Neural progenitor cell (in vitro differentiated cells): ENCODE measurements around the gene KIAA1217. TPM values are rescaled to one million over a fixed set of nuclear protein-coding genes. Genes with fewer than 3 reads are reported as not detected.

ENCODE experiments used
- DNase-seq: peaks from one replicate; pipeline ENCODE4 v3.0.0-alpha.2; 2016; ENCODE audit warnings: low spot score
- H2AFZ ChIP-seq: fragments of 200-600 bp; sonication (generic); replicated peaks from 2 replicates; pipeline ENCODE4 v1.6.1; 2016; ENCODE audit warnings: antibody characterized with exemption
- H3F3A ChIP-seq: fragments of 200-600 bp; sonication (generic); 2 replicates; pipeline ENCODE4 v1.6.1; 2016; ENCODE audit warnings: antibody characterized with exemption, low read depth
- H3K27ac ChIP-seq: fragments of 200-600 bp; sonication (generic); 2 replicates; pipeline ENCODE4 v1.5.1; 2016; ENCODE audit warnings: mild to moderate bottlenecking
- H3K27me3 ChIP-seq: fragments of 200-600 bp; sonication (generic); 2 replicates; pipeline ENCODE4 v1.6.1; 2016; ENCODE audit warnings: mild to moderate bottlenecking, moderate library complexity
- H3K36me3 ChIP-seq: fragments of 200-600 bp; sonication (generic); 2 replicates; pipeline ENCODE4 v1.5.1; 2016
- H3K4me1 ChIP-seq: fragments of 200-600 bp; sonication (generic); 2 replicates; pipeline ENCODE4 v1.6.1; 2016; ENCODE audit warnings: mixed run types
- H3K4me2 ChIP-seq: fragments of 200-600 bp; sonication (generic); 2 replicates; pipeline ENCODE4 v1.6.1; 2016
- H3K4me3 ChIP-seq: fragments of 200-600 bp; sonication (generic); 2 replicates; pipeline ENCODE4 v1.5.1; 2016
- H3K79me2 ChIP-seq: fragments of 200-600 bp; sonication (generic); 2 replicates; pipeline ENCODE4 v1.6.1; 2016; ENCODE audit warnings: low read depth
- H3K9ac ChIP-seq: fragments of 200-600 bp; sonication (generic); 2 replicates; pipeline ENCODE4 v1.6.1; 2016
- H3K9me3 ChIP-seq: fragments of 200-600 bp; sonication (generic); 2 replicates; pipeline ENCODE4 v1.5.1; 2016; ENCODE audit warnings: low read depth
- H4K20me1 ChIP-seq: fragments of 200-600 bp; sonication (generic); 2 replicates; pipeline ENCODE4 v1.6.1; 2016; ENCODE audit warnings: low read depth
- H3K27ac Mint-ChIP-seq: 3 replicates; pipeline ENCODE4 v1.8.0; 2021; ENCODE audit warnings: mixed read lengths
- H3K27me3 Mint-ChIP-seq: 2 replicates; pipeline ENCODE4 v1.8.0; 2022; ENCODE audit warnings: low read depth, mild to moderate bottlenecking, inconsistent platforms, moderate library complexity, mixed read lengths; ENCODE audit not compliant: insufficient read depth
- H3K36me3 Mint-ChIP-seq: 3 replicates; pipeline ENCODE4 v1.8.0; 2021; ENCODE audit warnings: mixed read lengths
- H3K4me1 Mint-ChIP-seq: 3 replicates; pipeline ENCODE4 v1.8.0; 2021; ENCODE audit warnings: mixed read lengths
- H3K4me3 Mint-ChIP-seq: 3 replicates; pipeline ENCODE4 v1.8.0; 2021; ENCODE audit warnings: mild to moderate bottlenecking, moderate library complexity, mixed read lengths
- H3K9me3 Mint-ChIP-seq: 3 replicates; pipeline ENCODE4 v1.8.0; 2020; ENCODE audit warnings: mixed read lengths
- EZH2 ChIP-seq: fragments of 200-600 bp; sonication (generic); IDR thresholded peaks from 2 replicates; pipeline ENCODE4 v1.6.1; 2017; ENCODE audit warnings: antibody characterized with exemption, mild to moderate bottlenecking, moderate library complexity
- EZH2phosphoT487 ChIP-seq: fragments of 200-600 bp; sonication (generic); IDR thresholded peaks from 2 replicates; pipeline ENCODE4 v1.6.1; 2017; ENCODE audit warnings: antibody characterized with exemption
- microRNA counts: library from miRNA; unstranded; fragments of <30 nt; microRNA quantifications from one replicate; lab custom pipeline; 2016
- microRNA-seq: library from miRNA; unstranded; fragments of <30 nt; microRNA quantifications from one replicate; pipeline ENCODE4, GENCODE V29; 2016
- small RNA-seq: library from RNA; depleted of rRNA; stranded (forward); fragments of <200 nt; gene quantifications from one replicate; pipeline ENCODE3, GENCODE V24; 2015
- total RNA-seq: library from RNA; depleted of rRNA; stranded (reverse); fragments of >200 nt; gene quantifications from 2 replicates; pipeline ENCODE4 v1.2.3, GENCODE V29; 2015; ENCODE audit warnings: low replicate concordance
- TF ChIP-seq, protein P1 (sequence below): fragments of 200-600 bp; sonication (generic); IDR thresholded peaks from 2 replicates; pipeline ENCODE4 v1.5.1; 2017; ENCODE audit warnings: antibody characterized with exemption, mild to moderate bottlenecking

KIAA1217 gene
- total RNA-seq, 1 donor from 2014 or later: 13.1 TPM

DNA sequence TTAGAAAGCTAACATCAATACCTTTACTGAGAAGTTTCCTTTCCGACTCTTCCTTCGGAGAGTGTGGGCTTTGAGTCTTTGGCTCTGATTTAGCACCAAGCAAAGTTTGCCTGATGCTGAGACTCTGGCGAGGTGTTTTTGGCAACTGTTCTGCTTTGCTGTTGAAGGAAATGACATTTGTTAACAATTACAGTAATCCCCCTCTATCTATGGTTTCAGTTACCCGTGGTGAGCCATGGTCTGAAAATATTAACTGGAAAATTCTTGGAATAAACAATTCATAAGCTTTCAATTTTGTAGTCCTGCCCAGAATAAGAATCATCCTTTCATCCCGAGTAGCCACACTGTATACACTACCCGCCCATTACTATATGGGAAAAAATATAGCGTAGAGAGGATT, 388.5 kb downstream of the KIAA1217 start:
- no peak overlapping the region for H2AFZ ChIP-seq
- DNase-seq: no peak
- no peaks in the 10 kb centered on the region for H4K20me1 ChIP-seq
- Mint-ChIP-seq H3K27me3 (no peaks in the 10 kb centered on the region), H3K4me1 (no peaks in the 10 kb centered on the region), H3K9me3 (no peaks in the 10 kb centered on the region), H3K36me3 (peaks cover 45% of the 10 kb centered on the region), H3K4me3 (no peak overlapping the region), H3K27ac (no peak overlapping the region)
- no peaks in the 10 kb centered on the region for H3K4me1 ChIP-seq
- H3K36me3 ChIP-seq: peaks cover 21% of the 10 kb centered on the region
- TF ChIP-seq EZH2phosphoT487: no peak
- TF ChIP-seq, protein P1, sequence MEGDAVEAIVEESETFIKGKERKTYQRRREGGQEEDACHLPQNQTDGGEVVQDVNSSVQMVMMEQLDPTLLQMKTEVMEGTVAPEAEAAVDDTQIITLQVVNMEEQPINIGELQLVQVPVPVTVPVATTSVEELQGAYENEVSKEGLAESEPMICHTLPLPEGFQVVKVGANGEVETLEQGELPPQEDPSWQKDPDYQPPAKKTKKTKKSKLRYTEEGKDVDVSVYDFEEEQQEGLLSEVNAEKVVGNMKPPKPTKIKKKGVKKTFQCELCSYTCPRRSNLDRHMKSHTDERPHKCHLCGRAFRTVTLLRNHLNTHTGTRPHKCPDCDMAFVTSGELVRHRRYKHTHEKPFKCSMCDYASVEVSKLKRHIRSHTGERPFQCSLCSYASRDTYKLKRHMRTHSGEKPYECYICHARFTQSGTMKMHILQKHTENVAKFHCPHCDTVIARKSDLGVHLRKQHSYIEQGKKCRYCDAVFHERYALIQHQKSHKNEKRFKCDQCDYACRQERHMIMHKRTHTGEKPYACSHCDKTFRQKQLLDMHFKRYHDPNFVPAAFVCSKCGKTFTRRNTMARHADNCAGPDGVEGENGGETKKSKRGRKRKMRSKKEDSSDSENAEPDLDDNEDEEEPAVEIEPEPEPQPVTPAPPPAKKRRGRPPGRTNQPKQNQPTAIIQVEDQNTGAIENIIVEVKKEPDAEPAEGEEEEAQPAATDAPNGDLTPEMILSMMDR: no peak
- TF ChIP-seq EZH2: no peak
- no peak overlapping the region for H3K9ac ChIP-seq
- H3K4me3 ChIP-seq: no peak overlapping the region
- H3K9me3 ChIP-seq: no peaks in the 10 kb centered on the region
- H3K27ac ChIP-seq: no peak overlapping the region
- H3F3A ChIP-seq: no peaks in the 10 kb centered on the region
- no peaks in the 10 kb centered on the region for H3K79me2 ChIP-seq
- H3K27me3 ChIP-seq: no peaks in the 10 kb centered on the region
- H3K4me2 ChIP-seq: no peak overlapping the region

MicroRNAs within 50 kb of the gene (microRNA counts, 767-probe panel; counts per million panel counts)
- 460 counts per million, percentile 90 among the panel's probes with 10 or more counts for microRNA hsa-miR-603 (lab: Ali Mortazavi, UCI)

Small RNA genes within 50 kb of the gene (microRNA-seq; reads per million reads assigned to microRNA genes)
- gene MIR603: not detected

Small RNA genes within 50 kb of the gene (small RNA-seq; reads per million reads assigned to genes)
- gene AC063961.1 (not detected), gene MIR603 (not detected)
